Fibroblast of pulmonary artery (primary cell): Measurements from ENCODE around the gene GNG2.
A peak's percentile ranks its signal among the peaks of the same experiment; 100 is the strongest.

Source experiments
- DNase-seq: peaks from one replicate; pipeline ENCODE4 v3.0.0-alpha.2; 2010; ENCODE audit warnings: low read depth
- H3K4me3 ChIP-seq: replicated peaks from 2 replicates; pipeline ENCODE4 v1.5.1; 2011; ENCODE audit warnings: low read depth, mild to moderate bottlenecking, control low read depth, low read length, moderate library complexity
- CTCF ChIP-seq: IDR thresholded peaks from 2 replicates; pipeline ENCODE4 v1.5.1; 2011; ENCODE audit warnings: mild to moderate bottlenecking, control low read depth, low read length, inconsistent platforms; ENCODE audit errors: missing control alignments

Gene GNG2

GRCh38 chr14:51954031-51954430, 93.6 kb downstream of the GNG2 start:
- TF ChIP-seq CTCF, result no peak
- DNase-seq, result no peak
- H3K4me3 ChIP-seq, result no peak overlapping the region

- H3K4me3 ChIP-seq, result no peak overlapping the region
- no peak for DNase-seq
- no peak for TF ChIP-seq CTCF
These were observed 94.2 kb downstream of the GNG2 start for GRCh38 chr14:51954657-51955056.

GRCh38 chr14:51957950-51958349, 97.5 kb downstream of the GNG2 start:
- peak; percentile 92 for DNase-seq
- no peak overlapping the region for H3K4me3 ChIP-seq
- TF ChIP-seq CTCF, result no peak

- DNase-seq, result no peak
- H3K4me3 ChIP-seq, result no peak overlapping the region
- no peak for TF ChIP-seq CTCF
These were observed 99.5 kb downstream of the GNG2 start for GRCh38 chr14:51959928-51960327.

GRCh38 chr14:51960866-51961265, 100.5 kb downstream of the GNG2 start:
- no peak for DNase-seq
- H3K4me3 ChIP-seq, result no peak overlapping the region
- TF ChIP-seq CTCF, result no peak

- peak overlapping the region; percentile 49 for H3K4me3 ChIP-seq
- peak; percentile 31 for DNase-seq
- no peak for TF ChIP-seq CTCF
These were observed 102.3 kb downstream of the GNG2 start for GRCh38 chr14:51962711-51963110.

- DNase-seq, result peak; percentile 78
- H3K4me3 ChIP-seq, result peak overlapping the region; percentile 49
- no peak for TF ChIP-seq CTCF
These were observed 102.9 kb downstream of the GNG2 start for GRCh38 chr14:51963286-51963685.
